Upper lobe of left lung (tissue), 4 donors: Measurements from ENCODE around the gene NSMCE1.
A peak's percentile ranks its signal among the peaks of the same experiment; 100 is the strongest.

Experiments used
- POLR2A ChIP-seq, 4 donors: fragments of 450-650 bp; IDR thresholded peaks; one replicate each; pipeline ENCODE4 v1.5.1; 2016 to 2017; ENCODE audit warnings: antibody characterized with exemption in 4 of 4, mild to moderate bottlenecking in 2 of 4
- POLR2AphosphoS5 ChIP-seq, 2 donors: sonication (generic); formaldehyde crosslinking; IDR thresholded peaks; one replicate each; pipeline ENCODE4 v1.5.1; 2017; ENCODE audit warnings: antibody characterized with exemption in 2 of 2
- TF ChIP-seq, protein P1 (sequence below), 6 experiments: fragments of 450-650 bp in 4 of 6; fragments of 200-600 bp in 2 of 6; sonication (generic) in 2 of 6; IDR thresholded peaks; one replicate each; pipeline ENCODE4 v1.5.1; 2016 to 2019; ENCODE audit warnings: antibody characterized with exemption in 6 of 6

DNA sequence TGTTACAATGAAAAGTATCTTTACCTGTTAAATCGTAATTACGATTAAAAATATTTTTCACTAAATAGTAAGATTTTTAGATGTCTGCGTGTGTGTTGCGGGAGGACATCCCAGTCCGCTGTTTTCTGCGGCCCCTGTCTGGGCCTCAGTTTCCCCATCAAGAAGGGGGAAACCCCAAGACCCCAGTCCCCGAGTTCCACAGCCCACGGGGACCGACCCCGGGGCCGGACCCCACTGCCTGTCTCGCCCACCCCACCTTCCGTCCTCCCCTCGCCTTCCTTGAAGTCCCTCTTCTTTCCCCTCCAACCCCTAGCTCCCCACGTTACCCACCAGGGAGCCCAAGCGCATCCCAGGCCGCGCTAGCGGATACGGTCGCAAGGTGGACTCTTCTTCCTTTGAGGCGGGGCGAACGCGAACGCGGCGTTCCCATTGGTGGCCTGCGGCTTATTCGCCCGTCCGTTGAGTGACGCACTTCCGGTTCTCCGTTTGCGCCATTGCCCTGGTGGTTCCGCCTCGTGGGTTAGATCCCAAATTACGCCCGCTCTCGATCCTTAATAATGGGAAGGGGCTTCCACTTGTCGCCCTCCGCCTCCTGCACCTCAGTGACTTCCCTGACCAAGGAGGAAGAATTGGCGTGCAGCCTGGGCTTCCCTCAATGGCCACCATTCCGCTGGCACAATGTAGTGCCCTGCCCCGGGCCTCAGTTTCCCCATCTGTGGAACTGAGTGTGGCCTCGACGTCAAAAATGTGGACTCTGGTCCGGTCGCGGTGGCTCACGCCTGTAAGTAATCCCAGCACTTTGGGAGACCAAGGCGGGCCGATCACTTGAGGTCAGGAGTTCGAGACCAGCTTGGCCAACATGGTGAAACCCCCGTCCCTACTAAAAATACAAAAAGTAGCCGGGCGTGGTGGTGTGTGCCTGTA, at the start of gene NSMCE1:
- TF ChIP-seq, protein P1, sequence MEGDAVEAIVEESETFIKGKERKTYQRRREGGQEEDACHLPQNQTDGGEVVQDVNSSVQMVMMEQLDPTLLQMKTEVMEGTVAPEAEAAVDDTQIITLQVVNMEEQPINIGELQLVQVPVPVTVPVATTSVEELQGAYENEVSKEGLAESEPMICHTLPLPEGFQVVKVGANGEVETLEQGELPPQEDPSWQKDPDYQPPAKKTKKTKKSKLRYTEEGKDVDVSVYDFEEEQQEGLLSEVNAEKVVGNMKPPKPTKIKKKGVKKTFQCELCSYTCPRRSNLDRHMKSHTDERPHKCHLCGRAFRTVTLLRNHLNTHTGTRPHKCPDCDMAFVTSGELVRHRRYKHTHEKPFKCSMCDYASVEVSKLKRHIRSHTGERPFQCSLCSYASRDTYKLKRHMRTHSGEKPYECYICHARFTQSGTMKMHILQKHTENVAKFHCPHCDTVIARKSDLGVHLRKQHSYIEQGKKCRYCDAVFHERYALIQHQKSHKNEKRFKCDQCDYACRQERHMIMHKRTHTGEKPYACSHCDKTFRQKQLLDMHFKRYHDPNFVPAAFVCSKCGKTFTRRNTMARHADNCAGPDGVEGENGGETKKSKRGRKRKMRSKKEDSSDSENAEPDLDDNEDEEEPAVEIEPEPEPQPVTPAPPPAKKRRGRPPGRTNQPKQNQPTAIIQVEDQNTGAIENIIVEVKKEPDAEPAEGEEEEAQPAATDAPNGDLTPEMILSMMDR (IDR thresholded peaks at IDR 0.05): peak; percentile 19 to 70 (median 52)
- TF ChIP-seq POLR2AphosphoS5 (IDR thresholded peaks at IDR 0.05) (peak; percentile 94 to 95), POLR2A (IDR thresholded peaks at IDR 0.05) (peak in 3 of 4 donors; percentile 40 to 88 (median 74))
